Peyer's patch (tissue), 4 donors: ENCODE measurements around the gene SLC26A8. TPM values are rescaled to one million over a fixed set of nuclear protein-coding genes. Genes with fewer than 3 reads are reported as not detected.
"Not testable (repeated sequence)": the region's sequence is repeated elsewhere in the genome, so short reads cannot be mapped to it uniquely, and the experiment has no call there.

Experiments used
- DNase-seq, 3 donors: peaks; one replicate each; pipeline ENCODE4 v3.0.0-alpha.2; 2017 to 2019
- H3K27ac ChIP-seq, 4 donors: fragments of 200-600 bp; sonication (generic); one replicate each; pipeline ENCODE4 v1.5.1; 2016 to 2019
- H3K27me3 ChIP-seq, 2 donors: fragments of 200-600 bp; sonication (generic); one replicate each; pipeline ENCODE4 v1.5.1; 2019
- H3K36me3 ChIP-seq, 3 donors: fragments of 200-600 bp; sonication (generic); one replicate each; pipeline ENCODE4 v1.5.1; 2016 to 2019
- H3K4me1 ChIP-seq, 4 donors: fragments of 200-600 bp; sonication (generic); one replicate each; pipeline ENCODE4 v1.5.1; 2016 to 2019
- H3K4me3 ChIP-seq, 4 donors: fragments of 200-600 bp; sonication (generic); 1 replicate in 3 of 4; 2 replicates in 1 of 4; pipeline ENCODE4 v1.5.1; 2016 to 2019; ENCODE audit warnings: mild to moderate bottlenecking in 1 of 4
- H3K9me3 ChIP-seq, 4 donors: fragments of 200-600 bp; sonication (generic); one replicate each; pipeline ENCODE4 v1.5.1; 2016 to 2019; ENCODE audit warnings: mild to moderate bottlenecking in 1 of 4
- POLR2A ChIP-seq, 2 donors: fragments of 450-650 bp; IDR thresholded peaks; one replicate each; pipeline ENCODE4 v1.5.1; 2017; ENCODE audit warnings: antibody characterized with exemption in 2 of 2, mild to moderate bottlenecking in 2 of 2, moderate library complexity in 2 of 2
- total RNA-seq, 4 donors: library from RNA; depleted of rRNA; stranded (reverse); fragments of >200 nt; gene quantifications; one replicate each; pipeline ENCODE4 v1.1.0, GENCODE V29; 2016
- TF ChIP-seq, protein P1 (sequence below), 6 experiments: fragments of 450-650 bp in 4 of 6; fragments of 200-600 bp in 2 of 6; sonication (generic) in 1 of 6; IDR thresholded peaks; one replicate each; pipeline ENCODE4 v1.5.1; 2017 to 2019; ENCODE audit warnings: antibody characterized with exemption in 6 of 6, mild to moderate bottlenecking in 3 of 6, moderate library complexity in 1 of 6

SLC26A8 gene
- total RNA-seq, 4 donors from 2014 or later, result 1.7 TPM; not detected in 3

GRCh38 chr6:35911871-35912653, 112.4 kb downstream of the SLC26A8 start:
- peaks cover 0 to 42% (median 0%) of the 10 kb centered on the region in 3 donors for H3K36me3 ChIP-seq
- no peak overlapping the region for H3K27ac ChIP-seq
- no peaks in the 10 kb centered on the region for H3K27me3 ChIP-seq
- no peak overlapping the region for H3K4me3 ChIP-seq
- DNase-seq, result no peak
- H3K4me1 ChIP-seq, result no peaks in the 10 kb centered on the region
- peaks cover 0 to 7% (median 0%) of the 10 kb centered on the region in 4 donors for H3K9me3 ChIP-seq
- no peak for TF ChIP-seq POLR2A (IDR thresholded peaks at IDR 0.05)
- TF ChIP-seq, protein P1, sequence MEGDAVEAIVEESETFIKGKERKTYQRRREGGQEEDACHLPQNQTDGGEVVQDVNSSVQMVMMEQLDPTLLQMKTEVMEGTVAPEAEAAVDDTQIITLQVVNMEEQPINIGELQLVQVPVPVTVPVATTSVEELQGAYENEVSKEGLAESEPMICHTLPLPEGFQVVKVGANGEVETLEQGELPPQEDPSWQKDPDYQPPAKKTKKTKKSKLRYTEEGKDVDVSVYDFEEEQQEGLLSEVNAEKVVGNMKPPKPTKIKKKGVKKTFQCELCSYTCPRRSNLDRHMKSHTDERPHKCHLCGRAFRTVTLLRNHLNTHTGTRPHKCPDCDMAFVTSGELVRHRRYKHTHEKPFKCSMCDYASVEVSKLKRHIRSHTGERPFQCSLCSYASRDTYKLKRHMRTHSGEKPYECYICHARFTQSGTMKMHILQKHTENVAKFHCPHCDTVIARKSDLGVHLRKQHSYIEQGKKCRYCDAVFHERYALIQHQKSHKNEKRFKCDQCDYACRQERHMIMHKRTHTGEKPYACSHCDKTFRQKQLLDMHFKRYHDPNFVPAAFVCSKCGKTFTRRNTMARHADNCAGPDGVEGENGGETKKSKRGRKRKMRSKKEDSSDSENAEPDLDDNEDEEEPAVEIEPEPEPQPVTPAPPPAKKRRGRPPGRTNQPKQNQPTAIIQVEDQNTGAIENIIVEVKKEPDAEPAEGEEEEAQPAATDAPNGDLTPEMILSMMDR (IDR thresholded peaks at IDR 0.05), result no peak

GRCh38 chr6:35909571-35909970, 114.9 kb downstream of the SLC26A8 start:
- not testable (repeated sequence) for H3K27me3 ChIP-seq, H3K27ac ChIP-seq, H3K9me3 ChIP-seq, DNase-seq, H3K4me3 ChIP-seq, H3K4me1 ChIP-seq
- peaks cover 0 to 37% (median 0%) of the 10 kb centered on the region in 3 donors for H3K36me3 ChIP-seq

DNA sequence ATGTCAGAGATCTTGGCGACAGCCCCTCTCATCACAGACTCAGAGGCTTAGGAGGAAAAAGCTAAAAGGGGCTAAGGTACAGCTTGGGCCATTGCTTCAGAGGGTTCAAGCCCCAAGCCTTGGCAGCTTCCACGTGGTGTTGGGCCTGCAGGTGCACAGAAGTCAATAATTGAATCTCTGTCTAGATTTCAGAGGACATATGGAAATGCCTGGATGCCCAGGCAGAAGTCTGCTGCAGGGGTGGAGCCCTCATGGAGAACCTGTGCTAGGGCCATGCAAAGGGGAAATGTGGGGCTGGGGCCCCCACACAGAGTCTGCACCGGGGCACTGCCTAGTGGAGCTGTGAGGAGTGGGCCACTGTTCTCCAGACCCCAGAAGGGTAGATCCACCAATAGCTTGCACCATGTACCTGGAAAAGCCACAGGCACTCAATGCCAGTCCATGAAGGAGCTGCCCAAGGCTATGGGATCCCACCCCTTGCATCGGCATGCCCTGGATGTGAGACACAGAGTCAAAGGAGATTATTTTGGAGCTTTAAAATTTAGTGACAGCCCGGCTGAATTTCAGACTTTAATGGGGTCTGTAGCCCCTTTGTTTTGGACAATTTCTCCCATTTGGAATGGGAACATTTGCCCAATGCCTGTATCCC, 115.6 kb downstream of the SLC26A8 start:
- DNase-seq, H3K27me3 ChIP-seq, H3K4me3 ChIP-seq, H3K27ac ChIP-seq, H3K4me1 ChIP-seq, H3K9me3 ChIP-seq: not testable (repeated sequence)
- H3K36me3 ChIP-seq, result peaks cover 0 to 42% (median 0%) of the 10 kb centered on the region in 3 donors

- TF ChIP-seq POLR2A (IDR thresholded peaks at IDR 0.05), result no peak
- TF ChIP-seq, protein P1 (IDR thresholded peaks at IDR 0.05), result no peak
- Histone ChIP-seq H3K4me3 (no peak overlapping the region), H3K4me1 (no peaks in the 10 kb centered on the region), H3K27ac (no peak overlapping the region), H3K27me3 (no peaks in the 10 kb centered on the region), H3K36me3 (peaks cover 0 to 38% (median 0%) of the 10 kb centered on the region in 3 donors), H3K9me3 (peaks cover 0 to 7% (median 0%) of the 10 kb centered on the region in 4 donors)
- no peak for DNase-seq
Measured at GRCh38 chr6:35907750-35908149, 116.7 kb downstream of the SLC26A8 start.

- no peaks in the 10 kb centered on the region for H3K4me1 ChIP-seq
- no peak for DNase-seq
- peaks cover 0 to 27% (median 0%) of the 10 kb centered on the region in 3 donors for H3K36me3 ChIP-seq
- peaks cover 0 to 7% (median 0%) of the 10 kb centered on the region in 4 donors for H3K9me3 ChIP-seq
- H3K4me3 ChIP-seq, result no peak overlapping the region
- H3K27me3 ChIP-seq, result no peaks in the 10 kb centered on the region
- TF ChIP-seq, protein P1 (IDR thresholded peaks at IDR 0.05), result no peak
- TF ChIP-seq POLR2A (IDR thresholded peaks at IDR 0.05), result no peak
- H3K27ac ChIP-seq, result no peak overlapping the region
Measured at GRCh38 chr6:35906499-35906846, 118.0 kb downstream of the SLC26A8 start.

GRCh38 chr6:35905841-35906498, 118.5 kb downstream of the SLC26A8 start:
- no peak for TF ChIP-seq POLR2A (IDR thresholded peaks at IDR 0.05)
- TF ChIP-seq, protein P1 (IDR thresholded peaks at IDR 0.05), result no peak
- Histone ChIP-seq H3K9me3 (peaks cover 0 to 7% (median 0%) of the 10 kb centered on the region in 4 donors), H3K27me3 (no peaks in the 10 kb centered on the region), H3K4me3 (no peak overlapping the region), H3K27ac (no peak overlapping the region), H3K4me1 (no peaks in the 10 kb centered on the region), H3K36me3 (peaks cover 0 to 22% (median 0%) of the 10 kb centered on the region in 3 donors)
- DNase-seq, result no peak
